Stimulated activated CD8-positive, alpha-beta memory T cell treated with anti-CD3 and anti-CD28 coated beads, Interleukin-15, amount 100 ng/mL, for 4 hours (primary cell): Measurements from ENCODE around the gene CSAD.

ENCODE experiments used
- DNase-seq, 2 donors: peaks; one replicate each; pipeline ENCODE4 v3.0.0-alpha.2; 2020; ENCODE audit warnings: low read depth in 2 of 2

The CSAD gene

GRCh38 chr12:53199700-53200099, 19.0 kb upstream of the CSAD start:
- DNase-seq = no peak

- DNase-seq = no peak
These were observed 17.9 kb upstream of the CSAD start for GRCh38 chr12:53198486-53199110.

DNA sequence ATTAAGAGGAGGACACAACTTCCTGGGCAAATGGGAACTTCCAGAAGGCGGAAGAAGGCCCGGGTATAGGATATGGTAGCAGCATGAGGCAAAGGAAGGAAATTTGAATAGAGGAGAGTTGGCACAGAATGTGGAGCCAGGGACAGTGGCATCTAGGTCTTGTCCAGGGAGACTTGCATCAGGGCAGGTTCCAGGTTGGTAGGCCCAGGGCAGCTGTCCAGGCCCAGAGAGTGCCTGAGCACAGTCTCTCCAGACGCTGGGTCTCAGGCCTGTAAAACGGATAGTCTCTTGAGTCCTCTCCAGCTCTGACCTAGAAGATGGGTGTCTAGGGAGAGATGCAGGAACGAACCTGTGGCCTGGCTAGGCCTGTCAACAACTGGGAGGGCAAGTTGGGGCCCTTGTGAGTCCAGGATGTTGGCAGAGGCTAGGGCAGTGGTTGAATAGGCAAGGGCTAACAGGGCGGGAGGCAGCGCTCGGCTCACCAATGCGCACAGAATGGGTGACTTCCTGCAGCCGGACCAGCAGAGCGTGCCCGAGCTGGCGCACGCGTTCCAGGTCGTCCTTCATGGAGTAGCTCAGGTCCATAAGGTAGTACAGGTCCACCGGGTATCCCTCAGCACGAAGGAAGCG, 16.4 kb upstream of the CSAD start:
- DNase-seq = no peak

GRCh38 chr12:53196486-53196885, 15.8 kb upstream of the CSAD start:
- no peak for DNase-seq

GRCh38 chr12:53195516-53196420, 15.0 kb upstream of the CSAD start:
- no peak for DNase-seq

- DNase-seq = no peak
These were observed 14.2 kb upstream of the CSAD start for GRCh38 chr12:53194973-53195372.

DNA sequence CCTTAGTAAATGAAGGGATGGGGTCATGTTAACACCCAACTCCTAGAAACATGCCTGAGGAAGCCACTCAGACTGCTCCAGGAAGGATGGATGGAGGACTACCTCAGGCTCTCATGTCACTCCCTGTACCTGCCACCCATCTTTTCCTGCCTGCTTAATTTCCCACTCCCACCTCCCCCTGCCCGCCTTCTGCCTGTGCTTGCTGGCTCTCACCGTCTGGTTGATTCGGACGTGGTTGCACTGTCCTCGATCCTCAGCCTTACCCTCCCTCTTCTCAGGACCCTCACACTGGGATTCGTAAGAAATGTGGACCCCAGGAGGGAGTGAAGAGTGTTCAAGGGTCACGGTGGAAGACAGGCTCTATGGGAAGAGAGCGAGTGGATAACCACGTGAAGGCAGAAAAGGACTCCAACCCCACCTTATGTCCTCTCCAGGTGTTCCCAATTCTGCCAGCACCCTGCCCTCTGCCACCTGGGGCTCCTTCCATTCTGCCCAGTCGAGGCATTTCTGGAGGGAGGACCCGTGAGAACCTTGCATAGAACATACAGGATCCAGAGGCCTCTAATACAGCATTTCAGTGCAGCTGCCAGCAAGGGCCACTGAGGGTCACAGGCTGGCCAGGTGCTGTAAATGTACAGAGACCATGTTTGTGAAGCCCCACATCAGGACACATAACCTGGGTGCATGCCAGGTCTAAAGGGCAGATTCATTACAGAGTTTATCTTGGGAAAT, 13.4 kb upstream of the CSAD start:
- DNase-seq = no peak

DNA sequence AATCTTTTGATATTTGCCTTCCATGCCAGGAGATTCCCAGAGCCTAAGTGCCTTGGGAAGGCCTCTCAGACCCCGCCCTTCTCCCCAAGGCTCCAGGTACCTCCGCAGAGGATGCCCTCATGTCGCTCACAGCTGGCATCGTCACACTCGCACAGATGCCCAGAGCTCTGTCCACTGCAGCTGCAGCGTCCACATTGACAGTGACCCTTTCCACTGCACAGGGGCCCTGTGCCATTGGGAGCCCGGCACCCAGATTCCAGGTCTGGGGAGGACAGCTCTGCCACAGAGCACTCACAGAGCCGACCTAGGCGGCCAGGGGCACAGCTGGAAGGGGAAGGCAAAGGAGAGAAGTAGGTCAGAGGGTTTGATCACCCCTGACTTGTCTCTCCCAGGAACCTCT, 12.3 kb upstream of the CSAD start:
- no peak for DNase-seq

GRCh38 chr12:53192531-53193021, 11.9 kb upstream of the CSAD start:
- no peak for DNase-seq

- no peak for DNase-seq
These were observed 11.3 kb upstream of the CSAD start for GRCh38 chr12:53191885-53192530.

GRCh38 chr12:53191096-53191884, 10.6 kb upstream of the CSAD start:
- no peak for DNase-seq

DNA sequence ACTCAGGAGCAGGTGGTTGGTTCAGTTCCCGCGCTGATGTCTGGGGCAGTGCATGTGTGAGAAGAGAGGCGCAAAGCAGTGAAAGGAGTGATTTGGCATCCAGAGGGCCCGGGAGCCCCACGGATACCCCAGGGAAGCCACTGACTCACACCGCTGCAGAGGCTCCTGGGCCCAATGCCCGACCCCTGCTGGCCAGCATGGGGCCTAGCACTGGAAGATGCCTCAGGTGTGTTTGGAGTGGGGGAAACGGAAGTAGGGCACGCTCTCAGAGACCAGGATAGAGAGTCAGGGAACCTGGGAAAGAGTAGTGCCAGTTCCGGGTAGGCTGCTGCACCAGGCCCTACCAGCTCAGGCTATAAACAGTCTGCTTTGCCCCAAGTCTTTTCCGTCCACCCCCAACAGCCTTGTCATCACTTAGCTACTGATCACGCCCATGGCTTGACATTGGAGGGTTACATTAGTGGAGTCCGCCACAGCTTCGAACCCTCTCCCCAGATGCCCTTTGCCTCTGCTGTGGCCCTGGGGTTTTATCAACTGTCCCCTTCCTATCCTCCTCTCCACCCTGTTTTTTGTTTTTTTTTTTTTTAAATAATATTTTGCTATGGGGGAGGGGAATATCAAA, 9.5 kb upstream of the CSAD start:
- no peak for DNase-seq

DNA sequence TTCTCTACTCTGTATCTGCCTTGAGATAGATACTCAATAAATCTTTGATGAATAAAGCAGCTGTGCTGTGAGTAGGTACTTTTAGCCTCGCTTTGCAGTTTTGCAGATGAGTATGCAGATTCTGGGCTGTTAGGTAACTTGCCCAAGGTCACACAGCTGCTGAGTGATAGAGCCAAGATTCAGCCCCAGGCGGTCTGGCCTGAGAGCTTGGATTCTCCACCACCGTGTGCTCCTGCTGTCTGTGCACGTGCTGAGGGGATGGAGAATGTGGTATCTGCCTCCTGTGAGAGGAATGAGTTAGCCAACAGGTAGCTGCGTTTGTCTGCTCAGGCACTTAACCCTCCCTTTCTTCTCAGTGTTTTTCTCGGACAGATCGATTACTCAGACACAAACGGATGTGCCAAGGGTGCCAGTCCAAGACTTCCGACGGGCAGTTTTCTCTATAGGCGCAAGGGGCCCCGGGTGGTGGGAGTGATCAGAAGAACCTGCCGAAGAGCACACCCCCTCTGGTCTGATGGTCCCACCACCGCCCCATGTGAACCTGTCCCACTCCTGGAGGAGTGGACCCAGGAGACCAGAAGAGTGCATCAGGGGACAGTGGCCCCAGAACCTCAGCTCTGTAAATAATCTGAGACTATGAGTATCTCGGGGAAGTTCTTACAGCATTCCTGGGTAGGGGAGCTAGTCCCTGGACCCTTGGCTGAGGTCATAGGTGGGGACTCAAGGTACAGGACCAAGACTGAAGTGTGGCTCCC, 6.6 kb upstream of the CSAD start:
- DNase-seq = no peak

- no peak for DNase-seq
These were observed 6.0 kb upstream of the CSAD start for GRCh38 chr12:53186745-53187144.

- no peak for DNase-seq
These were observed 4.9 kb upstream of the CSAD start for GRCh38 chr12:53185582-53186153.

DNA sequence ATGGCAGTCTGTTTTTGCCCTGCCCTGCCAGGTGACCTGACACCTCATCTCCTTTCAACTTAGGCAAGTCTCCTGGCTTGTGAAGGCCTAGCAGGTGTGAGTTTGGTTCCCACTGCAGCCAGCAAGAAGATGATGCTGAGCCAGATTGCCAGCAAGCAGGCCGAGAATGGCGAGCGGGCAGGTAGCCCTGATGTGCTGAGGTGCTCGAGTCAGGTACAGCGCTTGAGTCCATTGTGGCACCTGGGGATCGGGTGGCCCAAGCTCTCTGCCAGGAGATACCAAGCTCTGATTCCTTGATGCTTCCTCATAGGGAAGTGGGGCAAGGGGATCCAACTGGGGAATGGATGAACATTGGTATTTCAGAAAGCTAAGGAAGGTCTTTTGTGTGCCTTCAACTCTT, 4.1 kb upstream of the CSAD start:
- DNase-seq = no peak

DNA sequence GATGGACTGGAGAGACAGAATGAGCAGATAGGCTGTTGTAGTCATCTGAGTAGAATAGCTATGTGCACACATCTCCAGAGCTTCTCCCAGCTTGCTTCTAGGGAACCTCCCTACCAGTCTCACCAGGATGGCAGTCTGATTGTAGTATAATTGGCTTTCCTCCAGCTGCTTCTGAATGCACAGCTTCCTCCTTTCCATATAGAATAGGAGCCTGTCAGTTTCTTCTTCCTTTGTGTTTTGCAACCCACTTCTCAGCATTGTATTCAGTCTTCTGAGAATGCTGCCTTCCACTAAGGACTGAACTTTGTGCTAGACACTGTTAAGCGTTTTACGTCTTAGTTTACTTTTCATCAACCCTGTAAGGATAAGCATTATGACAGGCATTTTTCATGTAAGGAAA, 2.2 kb upstream of the CSAD start:
- DNase-seq = no peak

GRCh38 chr12:53181935-53182334, 1.2 kb upstream of the CSAD start:
- DNase-seq = no peak
